HL-60 (cell line): ENCODE data around the gene ADCY5.

Source experiments
- GABPA ChIP-seq: IDR thresholded peaks from 2 replicates; pipeline ENCODE4 v1.6.1; 2012; ENCODE audit warnings: low read depth
- POLR2AphosphoS5 ChIP-seq: IDR thresholded peaks from 2 replicates; pipeline ENCODE4 v1.6.1; 2012; ENCODE audit warnings: low read depth
- SPI1 ChIP-seq: IDR thresholded peaks from 2 replicates; pipeline ENCODE4 v1.6.1; 2012; ENCODE audit warnings: low read depth, mild to moderate bottlenecking, borderline replicate concordance
- TF ChIP-seq, protein P1 (sequence below): IDR thresholded peaks from one replicate; pipeline ENCODE4 v1.5.1; 2011; ENCODE audit warnings: low read length, control low read depth, inconsistent platforms; ENCODE audit not compliant: insufficient read depth
- TF ChIP-seq, protein P2 (sequence below): IDR thresholded peaks from 2 replicates; pipeline ENCODE4 v1.6.1; 2012; ENCODE audit warnings: low read depth; ENCODE audit not compliant: insufficient replicate concordance

DNA sequence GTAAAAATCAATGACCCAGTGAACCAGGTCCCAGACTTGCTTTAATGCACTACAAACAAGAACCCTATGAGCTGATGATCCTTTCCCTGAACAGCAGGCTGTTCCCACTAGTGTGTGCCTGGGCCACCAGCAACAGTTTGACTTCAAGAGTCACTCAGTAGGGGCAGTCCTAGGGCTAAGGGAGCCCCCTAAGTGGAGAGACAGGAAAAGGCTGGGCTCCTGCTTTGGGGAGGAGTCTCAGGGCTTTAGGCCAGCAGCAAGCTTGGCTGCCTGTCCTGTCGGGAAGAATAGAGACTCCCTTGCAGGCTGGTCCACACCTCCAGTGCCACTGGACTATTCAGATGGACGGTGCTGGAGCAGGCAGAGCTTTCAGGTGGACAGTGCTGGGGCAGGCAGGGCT, 29.4 kb upstream of the ADCY5 start:
- no peak for TF ChIP-seq POLR2AphosphoS5
- TF ChIP-seq, protein P1, sequence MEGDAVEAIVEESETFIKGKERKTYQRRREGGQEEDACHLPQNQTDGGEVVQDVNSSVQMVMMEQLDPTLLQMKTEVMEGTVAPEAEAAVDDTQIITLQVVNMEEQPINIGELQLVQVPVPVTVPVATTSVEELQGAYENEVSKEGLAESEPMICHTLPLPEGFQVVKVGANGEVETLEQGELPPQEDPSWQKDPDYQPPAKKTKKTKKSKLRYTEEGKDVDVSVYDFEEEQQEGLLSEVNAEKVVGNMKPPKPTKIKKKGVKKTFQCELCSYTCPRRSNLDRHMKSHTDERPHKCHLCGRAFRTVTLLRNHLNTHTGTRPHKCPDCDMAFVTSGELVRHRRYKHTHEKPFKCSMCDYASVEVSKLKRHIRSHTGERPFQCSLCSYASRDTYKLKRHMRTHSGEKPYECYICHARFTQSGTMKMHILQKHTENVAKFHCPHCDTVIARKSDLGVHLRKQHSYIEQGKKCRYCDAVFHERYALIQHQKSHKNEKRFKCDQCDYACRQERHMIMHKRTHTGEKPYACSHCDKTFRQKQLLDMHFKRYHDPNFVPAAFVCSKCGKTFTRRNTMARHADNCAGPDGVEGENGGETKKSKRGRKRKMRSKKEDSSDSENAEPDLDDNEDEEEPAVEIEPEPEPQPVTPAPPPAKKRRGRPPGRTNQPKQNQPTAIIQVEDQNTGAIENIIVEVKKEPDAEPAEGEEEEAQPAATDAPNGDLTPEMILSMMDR: no peak
- TF ChIP-seq, protein P2, sequence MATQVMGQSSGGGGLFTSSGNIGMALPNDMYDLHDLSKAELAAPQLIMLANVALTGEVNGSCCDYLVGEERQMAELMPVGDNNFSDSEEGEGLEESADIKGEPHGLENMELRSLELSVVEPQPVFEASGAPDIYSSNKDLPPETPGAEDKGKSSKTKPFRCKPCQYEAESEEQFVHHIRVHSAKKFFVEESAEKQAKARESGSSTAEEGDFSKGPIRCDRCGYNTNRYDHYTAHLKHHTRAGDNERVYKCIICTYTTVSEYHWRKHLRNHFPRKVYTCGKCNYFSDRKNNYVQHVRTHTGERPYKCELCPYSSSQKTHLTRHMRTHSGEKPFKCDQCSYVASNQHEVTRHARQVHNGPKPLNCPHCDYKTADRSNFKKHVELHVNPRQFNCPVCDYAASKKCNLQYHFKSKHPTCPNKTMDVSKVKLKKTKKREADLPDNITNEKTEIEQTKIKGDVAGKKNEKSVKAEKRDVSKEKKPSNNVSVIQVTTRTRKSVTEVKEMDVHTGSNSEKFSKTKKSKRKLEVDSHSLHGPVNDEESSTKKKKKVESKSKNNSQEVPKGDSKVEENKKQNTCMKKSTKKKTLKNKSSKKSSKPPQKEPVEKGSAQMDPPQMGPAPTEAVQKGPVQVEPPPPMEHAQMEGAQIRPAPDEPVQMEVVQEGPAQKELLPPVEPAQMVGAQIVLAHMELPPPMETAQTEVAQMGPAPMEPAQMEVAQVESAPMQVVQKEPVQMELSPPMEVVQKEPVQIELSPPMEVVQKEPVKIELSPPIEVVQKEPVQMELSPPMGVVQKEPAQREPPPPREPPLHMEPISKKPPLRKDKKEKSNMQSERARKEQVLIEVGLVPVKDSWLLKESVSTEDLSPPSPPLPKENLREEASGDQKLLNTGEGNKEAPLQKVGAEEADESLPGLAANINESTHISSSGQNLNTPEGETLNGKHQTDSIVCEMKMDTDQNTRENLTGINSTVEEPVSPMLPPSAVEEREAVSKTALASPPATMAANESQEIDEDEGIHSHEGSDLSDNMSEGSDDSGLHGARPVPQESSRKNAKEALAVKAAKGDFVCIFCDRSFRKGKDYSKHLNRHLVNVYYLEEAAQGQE: no peak
- TF ChIP-seq GABPA: no peak
- no peak for TF ChIP-seq SPI1
